ENCODE data around the gene RNASE1. TPM values are rescaled to one million over a fixed set of nuclear protein-coding genes. Genes with fewer than 3 reads are reported as not detected.
A peak's percentile ranks its signal among the peaks of the same experiment; 100 is the strongest.

The RNASE1 gene
- total and polyA plus RNA-seq, 8 donors: 293 to 1,326 (median 377) TPM

DNA sequence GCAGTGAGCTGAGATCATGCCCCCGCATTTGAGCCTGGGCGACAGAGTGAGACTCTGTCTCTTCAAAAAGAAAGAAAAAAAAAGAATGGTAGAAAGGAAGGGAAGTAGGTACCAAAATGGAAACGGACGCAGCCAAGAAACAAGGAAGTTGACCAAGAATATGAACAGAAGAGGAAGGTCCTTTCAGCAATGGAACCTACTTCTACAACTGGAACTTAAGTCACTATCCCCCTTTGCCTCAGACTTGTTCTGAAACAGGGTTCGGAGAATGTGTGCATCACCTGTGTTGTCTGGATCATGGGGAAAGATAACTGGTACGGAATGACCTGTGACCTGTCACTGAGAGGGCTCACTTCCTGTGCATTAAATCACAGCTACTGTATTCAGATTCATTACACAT lies 43.9 kb upstream of the RNASE1 start:
- TF ChIP-seq CTCF (IDR thresholded peaks at IDR 0.05): no peak
- DNase-seq (no peak), ATAC-seq (no peak)
- Histone ChIP-seq H3K9me3 (no peaks in the 10 kb centered on the region), H3K27ac (peak overlapping the region in 1 of 2 donors; percentile 6), H3K36me3 (no peaks in the 10 kb centered on the region), H3K4me3 (no peak overlapping the region), H3K4me1 (peaks cover 2 to 14% of the 10 kb centered on the region in 2 donors), H3K27me3 (no peaks in the 10 kb centered on the region)
- intact Hi-C loops (cut with DNase I): no loop called here

- intact Hi-C loops (cut with DNase I): no loop called here
- peaks cover 0 to 2% of the 10 kb centered on the region in 2 donors for H3K4me1 ChIP-seq
- no peaks in the 10 kb centered on the region for H3K27me3 ChIP-seq
- ATAC-seq (no peak), DNase-seq (no peak)
- H3K27ac ChIP-seq: no peak overlapping the region
- no peak for TF ChIP-seq CTCF (IDR thresholded peaks at IDR 0.05)
- H3K9me3 ChIP-seq: no peaks in the 10 kb centered on the region
- H3K4me3 ChIP-seq: no peak overlapping the region
- no peaks in the 10 kb centered on the region for H3K36me3 ChIP-seq
Observed at GRCh38 chr14:20841096-20841495, 38.5 kb upstream of the RNASE1 start.

GRCh38 chr14:20837831-20838230 lies 35.2 kb upstream of the RNASE1 start:
- ATAC-seq: no peak
- H3K27me3 ChIP-seq: no peaks in the 10 kb centered on the region
- no peaks in the 10 kb centered on the region for H3K36me3 ChIP-seq
- H3K9me3 ChIP-seq: no peaks in the 10 kb centered on the region
- H3K4me3 ChIP-seq: no peak overlapping the region
- no peak overlapping the region for H3K27ac ChIP-seq
- no peak for TF ChIP-seq CTCF (IDR thresholded peaks at IDR 0.05)
- intact Hi-C loops (cut with DNase I): no loop called here
- peaks cover 0 to 2% of the 10 kb centered on the region in 2 donors for H3K4me1 ChIP-seq
- DNase-seq: no peak

DNA sequence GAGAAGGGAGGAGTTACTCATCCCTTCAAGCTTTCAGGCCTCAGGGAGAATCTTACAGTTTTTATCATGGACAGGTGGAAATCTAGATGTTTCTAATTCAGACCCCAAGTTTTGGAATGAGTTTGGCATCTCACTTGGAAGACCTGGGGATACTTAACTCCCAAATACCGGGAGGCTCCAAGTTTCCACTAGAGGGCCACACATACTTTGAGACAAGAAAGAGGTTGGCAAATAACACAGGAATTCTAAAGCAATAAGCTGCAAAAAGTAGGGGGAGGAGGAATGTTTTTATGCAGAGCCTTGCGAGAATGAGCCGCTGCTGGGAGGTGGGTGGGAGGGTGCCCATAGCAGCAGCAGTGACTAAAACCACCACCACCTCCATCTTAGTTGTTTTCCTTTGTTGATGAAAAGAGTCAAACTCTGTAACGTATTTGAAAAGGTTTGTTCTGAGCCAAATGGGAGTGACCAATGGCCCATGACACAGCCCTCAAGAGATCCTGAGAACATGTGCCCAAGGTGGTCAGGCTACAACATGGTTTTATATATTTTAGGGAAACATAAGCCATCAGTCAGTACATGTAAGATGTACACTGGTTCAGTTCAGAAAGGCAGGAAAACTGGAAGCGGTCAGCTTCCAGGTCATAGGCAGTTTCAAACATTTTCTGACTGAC lies 34.2 kb upstream of the RNASE1 start:
- H3K9me3 ChIP-seq: no peaks in the 10 kb centered on the region
- TF ChIP-seq CTCF (IDR thresholded peaks at IDR 0.05): peak; percentile 43 to 48
- ATAC-seq (peak; percentile 86), DNase-seq (peak in 1 of 4 donors; percentile 44)
- no peaks in the 10 kb centered on the region for H3K27me3 ChIP-seq
- intact Hi-C loops (cut with DNase I): no loop called here
- H3K27ac ChIP-seq: no peak overlapping the region
- H3K4me1 ChIP-seq: peaks cover 0 to 2% of the 10 kb centered on the region in 2 donors
- H3K36me3 ChIP-seq: no peaks in the 10 kb centered on the region
- no peak overlapping the region for H3K4me3 ChIP-seq

- no peaks in the 10 kb centered on the region for H3K36me3 ChIP-seq
- no peak for TF ChIP-seq CTCF (IDR thresholded peaks at IDR 0.05)
- H3K4me1 ChIP-seq: peaks cover 0 to 2% of the 10 kb centered on the region in 2 donors
- DNase-seq: no peak
- no peaks in the 10 kb centered on the region for H3K9me3 ChIP-seq
- intact Hi-C loops (cut with DNase I): no loop called here
- H3K27ac ChIP-seq: no peak overlapping the region
- H3K27me3 ChIP-seq: no peaks in the 10 kb centered on the region
- no peak for ATAC-seq
- no peak overlapping the region for H3K4me3 ChIP-seq
Observed at GRCh38 chr14:20834899-20835298, 32.3 kb upstream of the RNASE1 start.

Measured in left lung (tissue), 10 donors.